HFFc6 (cell line): ENCODE measurements around the gene UGT1A8. TPM values are rescaled to one million over a fixed set of nuclear protein-coding genes. Genes with fewer than 3 reads are reported as not detected.
"Not testable (repeated sequence)": the region's sequence is repeated elsewhere in the genome, so short reads cannot be mapped to it uniquely, and the experiment has no call there.

Experiments
- DNase-seq: peaks from one replicate; pipeline ENCODE4 v3.0.0-alpha.2; 2018
- H3K27ac Mint-ChIP-seq: 2 replicates; pipeline ENCODE4 v1.8.0; 2020; ENCODE audit warnings: mild to moderate bottlenecking, mixed read lengths
- H3K27me3 Mint-ChIP-seq: 2 replicates; pipeline ENCODE4 v1.8.0; 2021; ENCODE audit warnings: mild to moderate bottlenecking, moderate library complexity, mixed read lengths; ENCODE audit not compliant: insufficient read depth
- H3K36me3 Mint-ChIP-seq: 2 replicates; pipeline ENCODE4 v1.8.0; 2021; ENCODE audit warnings: low read depth, mixed read lengths
- H3K4me1 Mint-ChIP-seq: 2 replicates; pipeline ENCODE4 v1.8.0; 2020; ENCODE audit warnings: low read depth, mixed read lengths
- H3K4me3 Mint-ChIP-seq: 2 replicates; pipeline ENCODE4 v1.8.0; 2020; ENCODE audit warnings: mild to moderate bottlenecking, moderate library complexity, mixed read lengths
- H3K9me3 Mint-ChIP-seq: 2 replicates; pipeline ENCODE4 v1.8.0; 2020; ENCODE audit warnings: mild to moderate bottlenecking, mixed read lengths
- CTCF ChIP-seq: fragments of 200-600 bp; sonication (generic); IDR thresholded peaks from 2 replicates; pipeline ENCODE4 v1.5.0; 2021; ENCODE audit warnings: antibody characterized with exemption, mild to moderate bottlenecking
- total RNA-seq, 6 experiments: library from RNA; stranded (reverse); fragmentation: NEBNext Ultra II Directional; extraction: Animal tissue kit (Norgen Biotek cat#: 25700); gene quantifications; 2 replicates in 1 of 6; 3 replicates in 5 of 6; pipeline ENCODE4 v1.2.3, GENCODE V29; 2021

UGT1A8 gene
- total RNA-seq, 6 experiments from 2014 or later: not detected

- Mint-ChIP-seq H3K4me3 (no peak overlapping the region), H3K27me3 (peaks cover 3% of the 10 kb centered on the region), H3K4me1 (no peaks in the 10 kb centered on the region), H3K9me3 (no peaks in the 10 kb centered on the region; the same call in 1 of the 2 replicates), H3K27ac (no peak overlapping the region), H3K36me3 (no peaks in the 10 kb centered on the region)
- no peak for DNase-seq
- TF ChIP-seq CTCF: no peak
These were observed 15.4 kb upstream of the UGT1A8 start for GRCh38 chr2:233602076-233602475.

GRCh38 chr2:233603520-233603919 lies 13.9 kb upstream of the UGT1A8 start:
- H3K4me3 Mint-ChIP-seq: no peak overlapping the region
- no peak overlapping the region for H3K27ac Mint-ChIP-seq
- H3K27me3 Mint-ChIP-seq: no peaks in the 10 kb centered on the region
- no peaks in the 10 kb centered on the region for H3K4me1 Mint-ChIP-seq
- no peak for TF ChIP-seq CTCF
- DNase-seq: no peak
- no peaks in the 10 kb centered on the region; the same call in 1 of the 2 replicates for H3K9me3 Mint-ChIP-seq
- no peaks in the 10 kb centered on the region for H3K36me3 Mint-ChIP-seq

GRCh38 chr2:233604826-233605225 lies 12.6 kb upstream of the UGT1A8 start:
- no peak overlapping the region for H3K4me3 Mint-ChIP-seq
- no peaks in the 10 kb centered on the region for H3K36me3 Mint-ChIP-seq
- no peak for TF ChIP-seq CTCF
- no peaks in the 10 kb centered on the region; the same call in 1 of the 2 replicates for H3K27me3 Mint-ChIP-seq
- H3K4me1 Mint-ChIP-seq: no peaks in the 10 kb centered on the region
- no peak for DNase-seq
- peaks cover 5% of the 10 kb centered on the region; the same call in 1 of the 2 replicates for H3K9me3 Mint-ChIP-seq
- no peak overlapping the region for H3K27ac Mint-ChIP-seq

GRCh38 chr2:233605680-233606079 lies 11.8 kb upstream of the UGT1A8 start:
- no peak for DNase-seq
- H3K27me3 Mint-ChIP-seq: no peaks in the 10 kb centered on the region; the same call in 1 of the 2 replicates
- H3K36me3 Mint-ChIP-seq: no peaks in the 10 kb centered on the region
- H3K27ac Mint-ChIP-seq: no peak overlapping the region
- no peak for TF ChIP-seq CTCF
- no peak overlapping the region for H3K4me3 Mint-ChIP-seq
- no peaks in the 10 kb centered on the region for H3K4me1 Mint-ChIP-seq
- peaks cover 9% of the 10 kb centered on the region; the same call in 1 of the 2 replicates for H3K9me3 Mint-ChIP-seq

GRCh38 chr2:233611284-233611683 lies 6.1 kb upstream of the UGT1A8 start:
- H3K4me3 Mint-ChIP-seq: no peak overlapping the region
- no peak overlapping the region for H3K27ac Mint-ChIP-seq
- no peaks in the 10 kb centered on the region for H3K36me3 Mint-ChIP-seq
- H3K4me1 Mint-ChIP-seq: no peaks in the 10 kb centered on the region
- H3K9me3 Mint-ChIP-seq: peaks cover 40% of the 10 kb centered on the region
- no peak for TF ChIP-seq CTCF
- no peak for DNase-seq
- peaks cover 5% of the 10 kb centered on the region; the same call in 1 of the 2 replicates for H3K27me3 Mint-ChIP-seq

GRCh38 chr2:233620204-233620603 lies 2.8 kb downstream of the UGT1A8 start:
- no peak for TF ChIP-seq CTCF
- H3K27me3 Mint-ChIP-seq: no peaks in the 10 kb centered on the region; the same call in none of the 2 replicates

GRCh38 chr2:233621863-233622262 lies 4.4 kb downstream of the UGT1A8 start:
- H3K9me3 Mint-ChIP-seq, DNase-seq, H3K4me3 Mint-ChIP-seq, H3K36me3 Mint-ChIP-seq, H3K27ac Mint-ChIP-seq, H3K27me3 Mint-ChIP-seq, H3K4me1 Mint-ChIP-seq: not testable (repeated sequence)

More at GRCh38 chr2:233620204-233620603, 2.8 kb downstream of the UGT1A8 start:
- Mint-ChIP-seq H3K4me1 (no peaks in the 10 kb centered on the region), H3K27ac (no peak overlapping the region), H3K9me3 (peaks cover 10% of the 10 kb centered on the region), H3K36me3 (no peaks in the 10 kb centered on the region), H3K4me3 (no peak overlapping the region)
- DNase-seq: no peak
